Kidney (tissue), 14 donors: ENCODE measurements around the gene PEX5L. TPM values are rescaled to one million over a fixed set of nuclear protein-coding genes. Genes with fewer than 3 reads are reported as not detected.

ENCODE experiments used
- DNase-seq, 5 donors: peaks; one replicate each; pipeline ENCODE4 v3.0.0-alpha.2; 2013 to 2020
- FAIRE-seq: peaks from 2 replicates; lab custom pipeline; 2012; peaks lifted over from hg19 to GRCh38; lab: Jason Lieb, UNC
- H3K27ac ChIP-seq, 2 donors: one replicate each; pipeline ENCODE4 v1.7.0; 2013; ENCODE audit warnings: low read depth in 2 of 2, low read length in 2 of 2, inconsistent platforms in 1 of 2
- H3K27me3 ChIP-seq: one replicate; pipeline ENCODE4 v1.7.1; 2013; ENCODE audit warnings: low read length, inconsistent platforms; ENCODE audit not compliant: control insufficient read depth, insufficient read depth
- H3K36me3 ChIP-seq, 3 donors: one replicate each; pipeline versions ENCODE4 v1.7.0 to v1.7.1; 2013; ENCODE audit warnings: low read length in 3 of 3, control low read depth in 1 of 3, inconsistent platforms in 1 of 3; ENCODE audit not compliant: insufficient read depth in 3 of 3, control insufficient read depth in 2 of 3
- H3K4me1 ChIP-seq, 3 donors: one replicate each; pipeline versions ENCODE4 v1.7.0 to v1.7.1; 2013; ENCODE audit warnings: low read length in 3 of 3, inconsistent platforms in 1 of 3, low read depth in 1 of 3; ENCODE audit not compliant: control insufficient read depth in 2 of 3, insufficient read depth in 2 of 3
- H3K4me3 ChIP-seq, 3 donors: one replicate each; pipeline versions ENCODE4 v1.7.0 to v1.8.1; 2013; ENCODE audit warnings: low read length in 3 of 3, control low read depth in 1 of 3, inconsistent platforms in 1 of 3
- H3K9ac ChIP-seq, 3 donors: one replicate each; pipeline versions ENCODE4 v1.7.0 to v1.7.1; 2013; ENCODE audit warnings: low read length in 3 of 3, control low read depth in 1 of 3, inconsistent platforms in 1 of 3
- H3K9me3 ChIP-seq, 3 donors: one replicate each; pipeline versions ENCODE4 v1.7.0 to v1.7.1; 2013; ENCODE audit warnings: low read length in 3 of 3, control low read depth in 1 of 3, inconsistent platforms in 1 of 3; ENCODE audit not compliant: control insufficient read depth in 2 of 3, insufficient read depth in 1 of 3
- intact Hi-C: fragments of 100-400 bp; cut with DNase I; formaldehyde crosslinking; loops from one replicate; pipeline ENCODE4 v1.11.1; 2022
- polyA plus RNA-seq: library from polyadenylated mRNA; stranded (reverse); fragments of 350-450 nt; fragmentation: Illumina TruSeq; extraction: RNeasy Lipid Tissue Mini Kit (QIAGEN cat#74804); gene quantifications from one replicate; pipeline ENCODE4 v1.2.3, GENCODE V29; 2014; ENCODE audit warnings: low read depth, low replicate concordance; ENCODE audit not compliant: insufficient read depth
- total RNA-seq: library from RNA; stranded (reverse); fragmentation: NEBNext Ultra II Directional; extraction: Animal tissue kit (Norgen Biotek cat#: 25700); gene quantifications from one replicate; pipeline ENCODE4 v1.2.1, GENCODE V29; 2021
- TF ChIP-seq, protein P1 (sequence below): IDR thresholded peaks from 3 replicates; pipeline ENCODE4 v1.5.1; 2012; ENCODE audit warnings: mild to moderate bottlenecking, moderate library complexity, borderline replicate concordance; ENCODE audit not compliant: insufficient read depth; ENCODE audit errors: extremely low read depth
- donor health status: control.
- donor health status: control.
- donor health status: control.
- donor health status: control.
- donor health status: control.
- donor health status: DM: yes; HTN: yes; CAD: no.
- donor health status: Normal renal cell carcinoma (clear cell type).

The PEX5L gene
- total and polyA plus RNA-seq, 2 donors from 2014 or later = 0.32 TPM; not detected in 1

DNA sequence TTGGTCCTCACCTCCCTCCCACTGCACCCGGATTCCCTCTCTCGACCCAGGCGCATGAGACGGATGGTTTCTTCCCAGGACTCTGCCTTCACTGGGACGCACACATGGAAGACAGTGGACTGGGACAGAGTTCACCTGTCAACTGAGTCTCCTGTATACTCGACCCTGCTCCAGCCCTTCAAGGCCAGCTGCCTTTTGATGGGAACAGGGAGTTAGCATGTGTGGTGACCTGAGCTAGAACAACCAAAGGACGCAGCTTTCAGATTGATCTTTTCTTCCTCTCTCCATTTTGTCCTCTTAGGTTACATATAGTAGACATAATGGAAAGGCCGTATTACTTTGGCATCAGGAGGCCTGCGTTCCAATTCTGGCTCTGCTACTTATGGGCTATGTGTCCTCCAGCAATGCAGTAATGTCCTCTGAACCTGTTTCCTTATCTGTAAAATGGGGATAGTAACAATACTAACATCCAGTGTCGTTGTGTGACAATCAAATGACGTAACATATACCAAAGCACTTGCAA lies 94.1 kb downstream of the PEX5L start:
- intact Hi-C loops = no loop called here
- no peak overlapping the region for H3K9ac ChIP-seq
- no peaks in the 10 kb centered on the region for H3K4me1 ChIP-seq
- no peak for DNase-seq
- no peak overlapping the region for H3K27ac ChIP-seq
- FAIRE-seq = no peak
- peak overlapping the region in 2 of 3 donors; percentile 6 to 45 for H3K4me3 ChIP-seq
- no peaks in the 10 kb centered on the region for H3K27me3 ChIP-seq
- H3K36me3 ChIP-seq = no peaks in the 10 kb centered on the region
- TF ChIP-seq, protein P1, sequence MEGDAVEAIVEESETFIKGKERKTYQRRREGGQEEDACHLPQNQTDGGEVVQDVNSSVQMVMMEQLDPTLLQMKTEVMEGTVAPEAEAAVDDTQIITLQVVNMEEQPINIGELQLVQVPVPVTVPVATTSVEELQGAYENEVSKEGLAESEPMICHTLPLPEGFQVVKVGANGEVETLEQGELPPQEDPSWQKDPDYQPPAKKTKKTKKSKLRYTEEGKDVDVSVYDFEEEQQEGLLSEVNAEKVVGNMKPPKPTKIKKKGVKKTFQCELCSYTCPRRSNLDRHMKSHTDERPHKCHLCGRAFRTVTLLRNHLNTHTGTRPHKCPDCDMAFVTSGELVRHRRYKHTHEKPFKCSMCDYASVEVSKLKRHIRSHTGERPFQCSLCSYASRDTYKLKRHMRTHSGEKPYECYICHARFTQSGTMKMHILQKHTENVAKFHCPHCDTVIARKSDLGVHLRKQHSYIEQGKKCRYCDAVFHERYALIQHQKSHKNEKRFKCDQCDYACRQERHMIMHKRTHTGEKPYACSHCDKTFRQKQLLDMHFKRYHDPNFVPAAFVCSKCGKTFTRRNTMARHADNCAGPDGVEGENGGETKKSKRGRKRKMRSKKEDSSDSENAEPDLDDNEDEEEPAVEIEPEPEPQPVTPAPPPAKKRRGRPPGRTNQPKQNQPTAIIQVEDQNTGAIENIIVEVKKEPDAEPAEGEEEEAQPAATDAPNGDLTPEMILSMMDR = no peak
- no peaks in the 10 kb centered on the region for H3K9me3 ChIP-seq

DNA sequence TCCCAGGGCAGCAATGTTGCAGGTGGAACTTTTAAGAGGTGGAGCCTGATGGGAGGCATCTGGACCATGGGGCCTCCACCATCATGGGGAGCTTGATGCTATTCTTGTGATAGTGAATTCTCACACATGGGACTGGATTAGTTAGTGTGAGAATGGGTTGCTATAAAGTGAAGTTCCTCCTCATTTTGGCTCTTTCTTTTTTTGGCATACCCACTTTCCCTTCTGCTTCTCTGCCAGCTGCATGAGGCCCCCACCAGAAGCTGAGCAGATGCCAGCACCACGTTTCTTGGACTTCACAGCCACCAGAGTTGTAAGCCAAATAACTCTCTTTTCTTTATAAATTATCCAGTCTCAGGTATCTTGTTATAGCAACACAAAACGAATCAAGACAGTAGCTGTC lies 101.0 kb downstream of the PEX5L start:
- Histone ChIP-seq H3K4me1 (no peaks in the 10 kb centered on the region), H3K36me3 (no peaks in the 10 kb centered on the region), H3K4me3 (no peak overlapping the region), H3K9me3 (no peaks in the 10 kb centered on the region), H3K27me3 (no peaks in the 10 kb centered on the region), H3K9ac (no peak overlapping the region), H3K27ac (no peak overlapping the region)
- intact Hi-C loops = no loop called here
- TF ChIP-seq, protein P1 = no peak
- DNase-seq (no peak), FAIRE-seq (no peak)

DNA sequence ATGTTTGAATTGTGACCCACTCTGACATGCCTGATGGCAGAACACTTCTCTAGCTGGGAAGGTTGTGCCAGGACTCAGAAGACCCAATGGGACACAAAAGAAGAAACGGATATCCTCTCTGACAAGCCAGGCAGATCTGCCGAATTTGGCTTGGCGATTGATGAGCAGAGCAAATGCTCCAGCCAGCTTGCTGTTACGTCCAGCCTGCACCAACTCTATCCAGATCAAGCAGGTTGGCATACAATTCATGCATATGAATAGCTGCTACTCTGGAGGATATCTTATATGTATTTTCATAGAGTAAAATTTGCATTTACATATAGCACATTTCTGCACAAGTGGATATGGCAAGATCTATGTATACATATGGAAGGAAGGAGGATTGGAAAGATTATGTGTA lies 102.8 kb downstream of the PEX5L start:
- H3K36me3 ChIP-seq = no peaks in the 10 kb centered on the region
- H3K27ac ChIP-seq = no peak overlapping the region
- FAIRE-seq (no peak), DNase-seq (no peak)
- no peaks in the 10 kb centered on the region for H3K27me3 ChIP-seq
- no peaks in the 10 kb centered on the region for H3K4me1 ChIP-seq
- H3K9me3 ChIP-seq = no peaks in the 10 kb centered on the region
- no peak overlapping the region for H3K4me3 ChIP-seq
- TF ChIP-seq, protein P1 = no peak
- no peak overlapping the region for H3K9ac ChIP-seq
- intact Hi-C loops = no loop called here

DNA sequence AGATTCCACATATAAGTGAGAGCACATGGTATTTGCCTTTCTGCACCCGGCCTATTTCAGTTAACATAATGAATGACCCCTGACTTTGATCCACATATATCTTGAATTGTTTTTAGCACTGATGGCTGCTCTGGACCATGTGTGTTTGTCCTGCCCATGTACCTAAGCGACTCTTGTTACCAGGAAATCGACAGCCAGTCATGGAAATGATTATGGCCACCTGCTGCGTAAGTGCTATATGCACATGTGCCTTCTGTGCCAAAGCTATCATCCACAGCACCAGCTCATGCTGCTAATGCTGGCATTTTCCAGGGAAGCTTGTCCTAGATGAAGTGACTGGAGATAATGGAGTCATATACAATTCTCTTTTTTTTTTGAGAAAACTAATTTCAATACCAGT lies 103.7 kb downstream of the PEX5L start:
- H3K4me1 ChIP-seq = no peaks in the 10 kb centered on the region
- TF ChIP-seq, protein P1 = no peak

More for the DNA sequence above, 103.7 kb downstream of the PEX5L start:
- no peak overlapping the region for H3K27ac ChIP-seq
- H3K36me3 ChIP-seq = no peaks in the 10 kb centered on the region
- intact Hi-C loops = no loop called here
- DNase-seq (no peak), FAIRE-seq (no peak)
- H3K9ac ChIP-seq = no peak overlapping the region
- no peaks in the 10 kb centered on the region for H3K9me3 ChIP-seq
- H3K4me3 ChIP-seq = no peak overlapping the region
- no peaks in the 10 kb centered on the region for H3K27me3 ChIP-seq
